Measurements from ENCODE around the gene AGBL1. TPM values are rescaled to one million over a fixed set of nuclear protein-coding genes. Genes with fewer than 3 reads are reported as not detected.

AGBL1 gene
- total RNA-seq, 2 experiments from 2014 or later: not detected

DNA sequence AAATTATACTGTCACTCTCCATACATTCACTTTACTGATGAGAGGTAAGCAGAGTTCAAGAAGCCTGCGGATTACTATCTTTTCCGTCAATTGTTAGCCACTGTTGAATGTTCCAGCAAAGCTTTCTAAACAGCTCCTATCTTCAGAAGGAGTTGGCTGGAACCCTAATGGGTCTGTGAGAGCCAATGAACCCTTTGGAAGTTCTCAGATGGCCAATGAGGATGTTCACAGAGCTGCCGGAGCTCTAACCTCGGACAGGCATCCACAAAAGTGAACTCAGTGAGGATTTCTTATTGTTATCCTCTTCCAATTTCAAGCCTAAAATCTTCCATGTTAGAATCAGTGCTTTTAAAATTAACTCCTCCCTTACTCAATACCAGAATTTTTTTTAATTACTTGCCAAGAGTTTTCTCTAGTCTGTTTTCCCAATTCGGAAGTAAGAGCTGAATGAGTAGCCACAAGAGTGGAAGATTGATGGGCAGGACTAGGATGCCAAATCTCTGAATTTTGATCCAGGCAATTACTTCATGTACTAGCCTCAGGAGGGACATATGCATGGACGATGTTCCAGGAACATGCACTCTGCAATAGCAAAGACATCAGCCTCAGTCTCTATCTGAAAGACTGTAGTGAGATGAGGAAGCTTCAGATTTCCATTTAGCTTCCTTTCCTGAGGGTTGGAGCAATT lies 78.1 kb downstream of the AGBL1 start:
- Mint-ChIP-seq H3K27me3 (ENCODE audit: low read depth) (peaks cover 2% of the 10 kb centered on the region), H3K4me1 (ENCODE audit: low read depth) (no peaks in the 10 kb centered on the region), H3K4me3 (no peak overlapping the region), H3K36me3 (ENCODE audit: low read depth) (no peaks in the 10 kb centered on the region), H3K9me3 (no peaks in the 10 kb centered on the region), H3K27ac (no peak overlapping the region)
- intact Hi-C loops (cut with micrococcal nuclease): no loop called here
- DNase-seq: no peak
- CTCF ChIA-PET: no interaction called here

DNA sequence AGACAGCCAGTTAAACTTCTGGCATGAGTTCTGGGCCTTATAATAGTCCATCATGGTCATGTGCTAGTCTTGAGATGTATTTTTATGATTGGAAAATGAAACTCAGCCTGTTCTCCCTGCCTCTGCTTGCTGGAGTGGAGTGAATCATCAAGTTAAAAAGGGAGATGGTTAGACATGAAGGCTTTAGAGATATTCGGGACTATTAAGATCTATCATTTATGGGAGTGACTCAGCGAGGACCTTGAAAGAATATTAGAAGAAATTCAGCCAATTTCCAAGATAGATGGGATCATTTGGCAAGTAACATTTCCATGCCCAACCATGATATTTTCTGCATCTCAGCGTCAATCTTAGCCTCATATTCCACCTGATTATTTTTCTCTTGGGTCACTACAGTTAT lies 79.8 kb downstream of the AGBL1 start:
- intact Hi-C loops (cut with micrococcal nuclease): no loop called here
- DNase-seq: no peak
- peaks cover 5% of the 10 kb centered on the region for H3K27me3 Mint-ChIP-seq (ENCODE audit: low read depth)
- no peaks in the 10 kb centered on the region for H3K4me1 Mint-ChIP-seq (ENCODE audit: low read depth)
- no peak overlapping the region for H3K27ac Mint-ChIP-seq
- H3K9me3 Mint-ChIP-seq: no peaks in the 10 kb centered on the region
- no peaks in the 10 kb centered on the region for H3K36me3 Mint-ChIP-seq (ENCODE audit: low read depth)
- CTCF ChIA-PET: no interaction called here
- no peak overlapping the region for H3K4me3 Mint-ChIP-seq

DNA sequence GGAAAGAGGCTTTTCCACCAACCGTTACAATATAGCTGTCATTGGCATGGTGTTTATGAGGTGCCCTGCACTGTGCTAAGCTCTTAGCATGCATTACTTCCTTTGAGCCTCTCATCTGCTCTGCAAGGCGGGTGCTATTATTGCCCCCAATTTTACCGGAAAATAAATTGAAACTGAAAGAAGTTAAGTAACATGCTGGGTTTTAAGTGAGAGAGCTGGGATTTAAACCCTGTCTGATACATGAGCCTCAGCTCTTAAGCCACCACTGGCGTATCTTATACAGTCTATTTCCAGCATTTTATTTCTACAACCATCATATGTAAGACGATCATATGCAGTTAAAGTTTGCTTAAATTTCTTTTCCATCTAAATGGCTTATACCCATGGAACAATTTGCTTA lies 81.6 kb downstream of the AGBL1 start:
- intact Hi-C loops (cut with micrococcal nuclease): no loop called here
- peaks cover 5% of the 10 kb centered on the region for H3K27me3 Mint-ChIP-seq (ENCODE audit: low read depth)
- DNase-seq: no peak
- CTCF ChIA-PET: no interaction called here
- no peak overlapping the region for H3K27ac Mint-ChIP-seq
- no peaks in the 10 kb centered on the region for H3K36me3 Mint-ChIP-seq (ENCODE audit: low read depth)
- H3K4me3 Mint-ChIP-seq: no peak overlapping the region
- no peaks in the 10 kb centered on the region for H3K4me1 Mint-ChIP-seq (ENCODE audit: low read depth)
- H3K9me3 Mint-ChIP-seq: no peaks in the 10 kb centered on the region

DNA sequence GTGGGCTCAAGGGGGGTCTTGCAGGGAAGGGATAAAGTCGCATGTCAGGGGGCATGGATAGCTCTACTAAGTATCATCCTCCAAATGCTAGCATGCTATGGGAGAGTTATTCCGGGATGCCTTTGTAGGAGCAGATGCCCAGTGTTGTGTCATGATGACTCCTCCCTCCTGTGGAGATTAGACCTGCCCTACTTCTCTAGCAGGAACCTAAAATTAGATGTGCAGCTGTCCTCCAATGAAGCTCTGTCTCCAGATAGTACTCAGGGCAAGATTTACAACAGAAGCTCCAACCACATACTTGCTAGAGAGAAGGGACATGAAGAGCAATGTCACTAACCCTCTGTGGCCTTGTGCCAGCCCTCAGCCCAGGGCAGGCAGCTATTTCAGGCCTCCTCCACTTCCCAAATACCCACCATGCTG lies 82.5 kb downstream of the AGBL1 start:
- Mint-ChIP-seq H3K9me3 (no peaks in the 10 kb centered on the region), H3K36me3 (ENCODE audit: low read depth) (no peaks in the 10 kb centered on the region), H3K27ac (no peak overlapping the region), H3K4me3 (no peak overlapping the region), H3K4me1 (ENCODE audit: low read depth) (no peaks in the 10 kb centered on the region), H3K27me3 (ENCODE audit: low read depth) (peaks cover 10% of the 10 kb centered on the region)
- CTCF ChIA-PET: no interaction called here
- intact Hi-C loops (cut with micrococcal nuclease): no loop called here
- no peak for DNase-seq

DNA sequence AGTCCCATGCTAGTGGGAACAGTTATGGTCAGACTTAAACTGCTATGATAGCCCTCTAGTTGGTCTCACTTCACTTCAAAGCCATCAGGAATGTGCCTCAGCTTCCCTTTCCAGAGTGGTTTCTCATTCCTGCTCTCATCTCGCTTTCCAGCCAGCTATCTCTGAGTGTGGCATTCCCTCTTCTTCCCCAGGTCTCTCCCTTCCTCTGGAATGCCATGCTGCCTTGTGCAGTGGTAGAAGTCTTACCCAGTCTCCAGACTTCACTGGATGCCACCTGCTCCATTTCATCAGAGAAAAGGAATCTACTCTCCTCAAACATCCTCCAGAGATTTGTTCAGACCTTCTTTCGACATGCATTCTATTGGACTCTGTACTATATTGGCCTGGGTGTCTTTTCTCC lies 83.0 kb downstream of the AGBL1 start:
- peaks cover 13% of the 10 kb centered on the region for H3K27me3 Mint-ChIP-seq (ENCODE audit: low read depth)
- H3K9me3 Mint-ChIP-seq: no peaks in the 10 kb centered on the region
- no peak overlapping the region for H3K4me3 Mint-ChIP-seq
- CTCF ChIA-PET: no interaction called here
- no peak overlapping the region for H3K27ac Mint-ChIP-seq
- intact Hi-C loops (cut with micrococcal nuclease): no loop called here
- DNase-seq: no peak
- no peaks in the 10 kb centered on the region for H3K4me1 Mint-ChIP-seq (ENCODE audit: low read depth)
- H3K36me3 Mint-ChIP-seq (ENCODE audit: low read depth): no peaks in the 10 kb centered on the region

DNA sequence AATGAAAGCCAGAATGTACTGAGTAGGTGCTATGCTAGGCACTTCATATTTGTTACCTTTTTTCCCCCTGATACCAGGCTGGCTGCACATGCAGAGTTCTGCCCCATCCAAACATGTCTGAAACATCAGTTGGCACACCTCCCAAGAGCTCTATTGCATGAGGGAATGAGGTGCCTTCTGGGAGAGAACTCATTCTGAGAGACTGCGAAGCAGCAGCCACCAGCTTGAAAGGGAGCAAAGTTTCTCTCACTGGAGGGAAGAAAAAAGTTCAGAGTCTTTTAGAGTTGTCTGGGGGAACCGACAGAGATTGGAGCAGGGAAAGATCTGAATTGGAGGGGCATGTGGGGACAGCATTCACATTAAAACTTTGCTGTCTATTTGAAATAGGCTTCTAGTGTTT lies 84.1 kb downstream of the AGBL1 start:
- H3K9me3 Mint-ChIP-seq: no peaks in the 10 kb centered on the region
- no peak for DNase-seq
- intact Hi-C loops (cut with micrococcal nuclease): no loop called here
- H3K4me3 Mint-ChIP-seq: no peak overlapping the region
- no peak overlapping the region for H3K27ac Mint-ChIP-seq
- no peaks in the 10 kb centered on the region for H3K36me3 Mint-ChIP-seq (ENCODE audit: low read depth)
- no peaks in the 10 kb centered on the region for H3K4me1 Mint-ChIP-seq (ENCODE audit: low read depth)
- CTCF ChIA-PET: no interaction called here
- peaks cover 19% of the 10 kb centered on the region for H3K27me3 Mint-ChIP-seq (ENCODE audit: low read depth)

DNA sequence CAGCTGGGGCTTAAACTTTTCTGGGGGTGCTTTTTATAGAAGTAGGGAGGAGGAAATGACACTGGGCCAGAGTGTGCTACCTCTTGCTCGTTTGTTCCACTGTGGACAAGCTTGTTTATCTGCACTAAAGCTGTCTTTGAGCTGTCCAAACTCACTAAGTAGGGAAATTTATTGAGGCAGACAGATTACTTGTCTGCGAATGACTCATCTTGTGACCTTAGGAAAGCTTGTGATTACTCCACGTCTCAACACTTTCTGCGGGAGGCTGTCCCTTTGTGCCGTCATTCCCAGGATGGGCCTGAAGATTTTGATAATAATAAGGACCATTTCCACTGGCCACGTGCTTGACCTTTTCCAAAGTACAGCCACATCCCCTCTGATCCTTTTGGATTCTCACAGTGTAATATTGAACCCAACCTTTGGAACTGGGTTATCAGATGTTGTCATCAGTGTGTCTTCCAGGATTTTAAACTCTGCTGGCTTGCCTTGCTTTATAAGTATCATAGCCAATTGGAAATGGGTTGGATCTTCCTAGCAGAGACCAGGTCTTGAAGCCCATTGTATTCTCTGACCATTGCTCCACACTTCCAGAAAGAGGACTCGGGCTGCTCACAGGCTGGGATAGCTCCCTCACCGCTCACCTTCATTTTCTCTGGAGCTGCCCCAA lies 84.7 kb downstream of the AGBL1 start:
- CTCF ChIA-PET: interaction anchor here (1.4 kb wide), 1 partner anchor 306 kb away, joined by 3 read pairs; no protein-coding TSS in a partner anchor
- H3K36me3 Mint-ChIP-seq (ENCODE audit: low read depth): no peaks in the 10 kb centered on the region
- no peak for DNase-seq
- H3K9me3 Mint-ChIP-seq: no peaks in the 10 kb centered on the region
- intact Hi-C loops (cut with micrococcal nuclease): no loop called here
- peaks cover 19% of the 10 kb centered on the region for H3K27me3 Mint-ChIP-seq (ENCODE audit: low read depth)
- H3K4me3 Mint-ChIP-seq: no peak overlapping the region
- H3K4me1 Mint-ChIP-seq (ENCODE audit: low read depth): no peaks in the 10 kb centered on the region
- H3K27ac Mint-ChIP-seq: no peak overlapping the region

DNA sequence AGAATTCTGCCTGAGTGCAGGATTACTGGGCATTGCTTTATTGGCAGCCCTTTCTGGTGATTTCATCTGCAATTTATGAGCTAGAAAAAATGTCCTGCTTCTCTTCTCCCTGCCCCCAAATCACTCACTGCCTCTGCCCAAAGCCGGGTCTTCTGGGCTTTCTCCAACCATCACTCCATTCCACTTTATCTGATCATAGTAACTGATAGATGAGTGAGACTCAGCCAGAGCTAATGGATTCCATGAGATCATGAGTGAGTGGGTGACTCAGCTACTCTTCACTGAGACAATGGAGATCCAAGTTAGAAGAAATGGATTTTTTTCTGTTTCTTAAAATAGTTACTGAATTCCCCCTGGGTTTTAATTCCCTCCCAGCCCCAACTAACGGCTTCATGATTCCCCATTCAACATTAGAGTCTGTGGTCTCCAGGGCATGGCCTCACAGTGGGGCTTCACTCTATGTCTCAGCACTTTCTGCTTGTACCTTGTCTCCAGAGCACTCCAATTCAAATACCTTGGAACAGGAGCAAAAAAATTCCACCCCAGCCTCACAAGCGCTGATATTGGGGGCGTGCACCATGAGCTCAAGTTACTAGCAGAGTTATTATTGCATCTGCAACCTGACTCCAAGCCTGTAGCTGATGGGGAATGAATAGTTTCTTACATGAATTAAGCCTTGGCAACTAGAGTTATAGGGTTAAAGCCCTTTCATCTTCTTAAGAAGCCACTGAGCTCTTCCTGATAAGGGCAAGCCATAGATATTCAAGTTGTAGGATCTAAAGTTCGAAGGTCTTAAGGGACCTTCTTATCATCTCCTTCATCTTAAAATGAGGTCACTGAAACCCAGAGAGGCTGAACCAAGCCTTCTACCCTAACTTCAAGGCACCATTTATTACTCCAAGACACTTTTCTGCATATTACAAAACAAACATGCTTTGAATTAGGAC lies 85.9 kb downstream of the AGBL1 start:
- Mint-ChIP-seq H3K36me3 (ENCODE audit: low read depth) (no peaks in the 10 kb centered on the region), H3K4me3 (no peak overlapping the region), H3K27me3 (ENCODE audit: low read depth) (peaks cover 22% of the 10 kb centered on the region), H3K4me1 (ENCODE audit: low read depth) (no peaks in the 10 kb centered on the region), H3K9me3 (no peaks in the 10 kb centered on the region), H3K27ac (no peak overlapping the region)
- intact Hi-C loops (cut with micrococcal nuclease): no loop called here
- no peak for DNase-seq
- CTCF ChIA-PET: interaction anchor here (1.4 kb wide), 1 partner anchor 307 kb away, joined by 3 read pairs; no protein-coding TSS in a partner anchor

DNA sequence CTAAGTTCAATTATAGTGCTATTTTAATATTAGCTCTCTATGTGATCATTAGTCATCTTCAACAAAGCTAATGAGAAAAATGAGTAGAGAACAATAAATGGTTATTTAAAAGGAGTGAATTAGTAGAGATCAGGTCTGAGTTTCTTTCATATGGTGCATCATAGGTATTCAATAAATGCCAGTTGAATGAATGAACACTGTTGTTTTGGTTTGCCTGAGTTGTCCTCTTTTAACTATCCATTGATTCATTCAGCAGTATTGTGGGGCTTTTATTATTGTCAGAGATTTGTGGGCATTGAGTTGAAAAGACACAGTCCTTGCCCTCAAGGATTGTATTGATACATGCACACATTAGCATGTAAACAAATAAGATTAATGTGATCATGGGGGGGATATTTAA lies 88.2 kb downstream of the AGBL1 start:
- Mint-ChIP-seq H3K4me3 (no peak overlapping the region), H3K27ac (no peak overlapping the region), H3K4me1 (ENCODE audit: low read depth) (no peaks in the 10 kb centered on the region), H3K27me3 (ENCODE audit: low read depth) (peaks cover 22% of the 10 kb centered on the region), H3K9me3 (no peaks in the 10 kb centered on the region), H3K36me3 (ENCODE audit: low read depth) (no peaks in the 10 kb centered on the region)
- DNase-seq: no peak
- CTCF ChIA-PET: interaction anchor here (0.5 kb wide), 1 partner anchor 67 kb away, joined by 3 read pairs; no protein-coding TSS in a partner anchor
- intact Hi-C loops (cut with micrococcal nuclease): no loop called here

DNA sequence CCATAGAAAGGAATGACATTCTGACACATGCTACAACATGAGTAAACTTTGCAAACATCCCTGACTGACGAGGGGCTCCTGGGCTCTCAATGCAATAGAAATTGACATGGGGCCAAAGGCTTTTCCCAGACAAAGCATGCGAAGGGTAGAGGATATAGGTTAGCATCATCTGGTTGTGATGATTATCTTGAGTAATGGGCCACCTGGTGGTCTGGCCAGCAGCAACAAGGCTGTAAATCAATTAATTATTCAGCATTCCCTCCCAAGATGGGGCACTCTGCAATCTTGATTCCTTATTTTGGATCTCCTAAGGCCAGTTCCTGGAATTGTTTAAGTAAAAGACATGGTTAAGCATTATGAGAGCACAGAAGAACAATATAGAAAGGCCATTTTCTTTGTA lies 99.2 kb downstream of the AGBL1 start:
- Mint-ChIP-seq H3K4me1 (ENCODE audit: low read depth) (peaks cover 3% of the 10 kb centered on the region), H3K36me3 (ENCODE audit: low read depth) (no peaks in the 10 kb centered on the region), H3K27ac (no peak overlapping the region), H3K9me3 (peaks cover 6% of the 10 kb centered on the region), H3K27me3 (ENCODE audit: low read depth) (peaks cover 23% of the 10 kb centered on the region), H3K4me3 (no peak overlapping the region)
- intact Hi-C loops (cut with micrococcal nuclease): no loop called here
- CTCF ChIA-PET: no interaction called here
- no peak for DNase-seq

DNA sequence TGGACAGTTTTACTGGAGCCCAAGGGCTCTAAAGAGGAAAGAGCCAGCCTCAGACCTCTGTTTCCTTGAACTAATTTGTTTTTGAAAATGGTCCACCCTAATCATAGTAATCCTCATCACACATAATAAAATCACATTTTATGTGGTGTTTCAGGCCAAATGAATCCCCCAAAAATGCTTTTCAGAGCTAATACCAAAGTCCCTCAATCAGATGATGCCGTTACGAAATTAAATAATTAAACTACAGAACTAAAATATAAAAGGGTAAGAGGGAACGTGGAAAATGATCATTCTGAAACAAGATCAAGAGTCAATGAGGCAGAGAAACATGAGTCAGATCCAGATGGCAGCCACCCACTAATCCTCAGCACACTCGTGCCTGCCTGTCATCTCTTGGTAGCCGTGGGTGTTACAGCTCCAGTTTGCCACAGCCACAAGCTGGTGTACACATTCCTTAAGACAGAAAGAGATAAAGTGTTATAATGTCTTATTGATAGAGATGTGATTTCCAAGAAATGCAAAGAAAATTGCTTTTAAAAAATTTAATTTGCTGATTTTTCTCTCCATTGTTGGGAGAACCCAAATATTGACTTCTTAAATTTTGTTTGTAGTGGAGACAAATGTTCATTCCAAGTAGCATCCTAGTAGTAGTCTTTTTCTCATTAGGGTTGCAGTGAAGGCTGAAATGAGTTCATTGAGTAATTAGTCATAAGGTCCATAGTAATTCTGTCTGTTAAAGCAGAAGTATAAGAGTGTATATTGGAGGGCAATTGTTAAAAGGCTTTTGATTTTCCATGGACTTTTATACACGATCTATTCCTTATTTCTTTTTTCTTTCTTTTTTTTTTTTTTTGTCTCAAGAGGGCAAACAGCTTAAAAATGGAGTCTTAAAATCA lies 104.2 kb downstream of the AGBL1 start:
- no peaks in the 10 kb centered on the region for H3K9me3 Mint-ChIP-seq
- H3K4me3 Mint-ChIP-seq: no peak overlapping the region
- H3K4me1 Mint-ChIP-seq (ENCODE audit: low read depth): peaks cover 6% of the 10 kb centered on the region
- no peak overlapping the region for H3K27ac Mint-ChIP-seq
- peak; percentile 24 for DNase-seq
- intact Hi-C loops (cut with micrococcal nuclease): no loop called here
- H3K36me3 Mint-ChIP-seq (ENCODE audit: low read depth): no peaks in the 10 kb centered on the region
- CTCF ChIA-PET: no interaction called here
- H3K27me3 Mint-ChIP-seq (ENCODE audit: low read depth): peaks cover 9% of the 10 kb centered on the region

All from activated naive CD4-positive, alpha-beta T cell treated with anti-CD3 and anti-CD28 coated beads for 36 hours (primary cell).